Measurements from ENCODE around the gene CLBA1. TPM values are rescaled to one million over a fixed set of nuclear protein-coding genes. Genes with fewer than 3 reads are reported as not detected.

Gene CLBA1
- total RNA-seq, 1 experiment from 2014 or later: 14.3 TPM

DNA sequence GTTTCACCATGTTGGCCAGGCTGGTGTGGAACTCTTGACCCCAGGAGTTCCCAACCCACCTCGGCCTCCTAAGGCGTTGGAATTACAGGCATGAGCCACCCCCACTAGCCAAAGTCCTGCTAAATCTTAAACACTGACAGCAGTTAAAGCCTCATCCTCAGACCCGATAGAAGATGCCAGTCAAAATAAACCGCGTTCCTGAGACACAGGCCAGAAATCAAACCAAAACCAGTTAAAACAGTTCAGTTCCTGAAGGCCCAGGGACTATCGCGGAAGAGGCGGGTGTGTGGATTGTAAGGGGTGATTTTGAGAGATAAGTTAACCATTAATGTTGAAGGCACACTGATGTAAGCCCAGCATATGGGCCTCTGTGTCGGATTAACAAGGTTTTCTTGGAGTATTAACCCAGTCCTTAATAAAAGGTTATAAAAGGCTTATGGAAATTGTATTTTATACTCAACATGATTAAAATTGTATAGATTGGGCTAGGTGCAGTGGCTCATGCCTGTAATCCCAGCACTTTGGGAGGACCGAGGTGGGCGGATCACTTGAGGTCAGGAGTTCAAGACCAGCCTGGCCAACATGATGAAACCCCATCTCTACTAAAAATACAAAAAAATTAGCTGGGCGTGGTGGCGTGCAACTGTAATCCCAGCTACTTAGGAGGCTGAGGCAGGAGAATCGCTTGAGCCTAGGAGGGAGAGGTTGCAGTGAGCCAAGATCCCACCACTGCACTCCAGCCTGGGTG is 54.0 kb downstream of the CLBA1 start:
- Histone ChIP-seq H3K4me1 (ENCODE audit: insufficient read depth, low read length, poor library complexity, severe bottlenecking) (no peaks in the 10 kb centered on the region), H3K4me3 (ENCODE audit: low read depth, low read length, poor library complexity, severe bottlenecking) (no peak overlapping the region), H3K9me3 (ENCODE audit: low read depth, low read length, poor library complexity, severe bottlenecking) (no peaks in the 10 kb centered on the region), H3K36me3 (ENCODE audit: insufficient read depth, low read length, poor library complexity, severe bottlenecking) (no peaks in the 10 kb centered on the region), H3K27ac (ENCODE audit: low read depth, low read length, poor library complexity, severe bottlenecking) (no peak overlapping the region), H3K27me3 (replicated peaks; ENCODE audit: insufficient read depth, low read depth, low read length, poor library complexity) (no peaks in the 10 kb centered on the region)
- ChIA-PET POLR2A (ENCODE audit: low non-redundant PET) (no interaction called here), CTCF (interaction anchor here (1.1 kb wide), 1 partner anchor 66 kb away, joined by 5 read pairs; no protein-coding TSS in a partner anchor)
- intact Hi-C loops (cut with micrococcal nuclease; ENCODE audit: unreplicated experiment): no loop called here
- BruUV-seq (replicated peaks): no TSS peak
- DNase-seq (ENCODE audit: low spot score): no peak
- no peak for TF ChIP-seq EZH2 (IDR thresholded peaks at IDR 0.05; ENCODE audit: borderline replicate concordance, low read depth, low read length, poor library complexity, severe bottlenecking)
- TF ChIP-seq, protein P1, sequence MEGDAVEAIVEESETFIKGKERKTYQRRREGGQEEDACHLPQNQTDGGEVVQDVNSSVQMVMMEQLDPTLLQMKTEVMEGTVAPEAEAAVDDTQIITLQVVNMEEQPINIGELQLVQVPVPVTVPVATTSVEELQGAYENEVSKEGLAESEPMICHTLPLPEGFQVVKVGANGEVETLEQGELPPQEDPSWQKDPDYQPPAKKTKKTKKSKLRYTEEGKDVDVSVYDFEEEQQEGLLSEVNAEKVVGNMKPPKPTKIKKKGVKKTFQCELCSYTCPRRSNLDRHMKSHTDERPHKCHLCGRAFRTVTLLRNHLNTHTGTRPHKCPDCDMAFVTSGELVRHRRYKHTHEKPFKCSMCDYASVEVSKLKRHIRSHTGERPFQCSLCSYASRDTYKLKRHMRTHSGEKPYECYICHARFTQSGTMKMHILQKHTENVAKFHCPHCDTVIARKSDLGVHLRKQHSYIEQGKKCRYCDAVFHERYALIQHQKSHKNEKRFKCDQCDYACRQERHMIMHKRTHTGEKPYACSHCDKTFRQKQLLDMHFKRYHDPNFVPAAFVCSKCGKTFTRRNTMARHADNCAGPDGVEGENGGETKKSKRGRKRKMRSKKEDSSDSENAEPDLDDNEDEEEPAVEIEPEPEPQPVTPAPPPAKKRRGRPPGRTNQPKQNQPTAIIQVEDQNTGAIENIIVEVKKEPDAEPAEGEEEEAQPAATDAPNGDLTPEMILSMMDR (conservative IDR thresholded peaks at IDR 0.05; ENCODE audit: low read depth, low read length): no peak

DNA sequence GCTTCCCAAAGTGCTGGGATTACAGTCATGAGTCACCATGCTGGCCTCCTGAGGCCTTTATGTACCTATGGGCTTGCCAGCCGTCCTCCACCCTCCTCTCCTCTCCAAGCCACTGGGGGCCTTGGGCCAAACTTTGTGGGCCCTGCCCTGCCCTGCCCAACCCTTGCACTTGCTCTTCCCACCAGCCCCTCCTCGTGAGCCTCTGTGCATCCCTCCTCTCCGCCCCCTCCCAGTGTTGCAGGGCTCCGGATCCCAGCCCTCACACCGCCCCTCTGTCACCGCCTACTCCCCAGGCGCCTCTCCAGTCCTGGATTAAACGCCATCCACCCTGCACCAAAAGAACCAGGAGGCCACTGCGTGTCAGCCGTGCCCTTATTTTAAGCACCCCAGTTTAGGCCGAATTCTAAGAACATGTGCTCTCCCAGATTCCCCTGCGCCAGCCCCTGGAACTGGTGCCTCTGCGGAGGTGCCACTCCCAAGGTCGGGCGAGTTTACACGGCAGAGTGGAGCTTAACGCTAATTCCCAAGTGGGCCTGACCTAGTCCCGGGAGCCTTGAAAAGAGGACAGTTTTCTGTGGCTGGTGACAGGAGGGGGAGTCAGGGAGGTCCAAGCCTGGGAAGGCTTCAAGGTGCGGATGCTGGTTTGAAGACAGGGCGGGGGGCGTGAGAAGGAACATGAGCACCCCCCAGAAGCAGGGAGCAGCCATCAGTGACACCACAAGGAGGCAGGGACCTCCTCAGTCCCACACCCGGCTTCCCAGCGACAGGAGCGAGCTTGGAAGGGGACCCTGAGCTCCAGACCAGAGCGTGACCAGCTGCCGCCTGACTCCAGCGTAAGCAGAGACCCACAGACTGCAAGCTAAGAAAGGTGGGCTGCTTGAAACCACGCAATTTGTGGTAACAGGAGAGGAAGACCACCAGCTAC is 56.5 kb downstream of the CLBA1 start:
- BruUV-seq (replicated peaks): no TSS peak
- Histone ChIP-seq H3K36me3 (ENCODE audit: insufficient read depth, low read length, poor library complexity, severe bottlenecking) (no peaks in the 10 kb centered on the region), H3K4me3 (ENCODE audit: low read depth, low read length, poor library complexity, severe bottlenecking) (no peak overlapping the region), H3K27ac (ENCODE audit: low read depth, low read length, poor library complexity, severe bottlenecking) (no peak overlapping the region), H3K27me3 (replicated peaks; ENCODE audit: insufficient read depth, low read depth, low read length, poor library complexity) (no peaks in the 10 kb centered on the region), H3K4me1 (ENCODE audit: insufficient read depth, low read length, poor library complexity, severe bottlenecking) (no peaks in the 10 kb centered on the region), H3K9me3 (ENCODE audit: low read depth, low read length, poor library complexity, severe bottlenecking) (no peaks in the 10 kb centered on the region)
- no peak for DNase-seq (ENCODE audit: low spot score)
- ChIA-PET CTCF (no interaction called here), POLR2A (ENCODE audit: low non-redundant PET) (interaction anchor here (0.6 kb wide), 1 partner anchor 305 kb away, joined by 3 read pairs; no protein-coding TSS in a partner anchor)
- intact Hi-C loops (cut with micrococcal nuclease; ENCODE audit: unreplicated experiment): no loop called here
- TF ChIP-seq, protein P1 (conservative IDR thresholded peaks at IDR 0.05; ENCODE audit: low read depth, low read length): no peak
- no peak for TF ChIP-seq EZH2 (IDR thresholded peaks at IDR 0.05; ENCODE audit: borderline replicate concordance, low read depth, low read length, poor library complexity, severe bottlenecking)

DNA sequence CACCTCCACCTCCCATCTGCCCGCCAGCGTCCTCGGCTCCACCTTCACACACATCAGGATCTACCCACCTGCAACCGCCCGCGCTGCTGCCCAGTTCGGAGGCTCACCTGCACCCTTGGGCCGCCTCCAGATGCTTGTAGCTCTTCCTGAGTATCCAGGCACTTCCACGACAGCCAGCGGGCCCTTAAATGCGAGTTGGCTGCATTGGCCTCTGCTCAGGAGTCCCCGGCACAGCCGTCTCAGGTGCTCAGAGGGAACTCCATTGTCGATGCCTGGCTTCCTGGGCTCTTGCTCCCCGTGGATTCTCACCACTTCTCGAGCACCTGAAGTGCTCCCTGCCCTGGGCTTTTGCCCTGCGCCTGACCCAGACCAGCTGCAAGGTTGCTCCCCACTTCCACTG is 57.2 kb downstream of the CLBA1 start:
- no peak overlapping the region for H3K4me3 ChIP-seq (ENCODE audit: low read depth, low read length, poor library complexity, severe bottlenecking)
- no peak overlapping the region for H3K27ac ChIP-seq (ENCODE audit: low read depth, low read length, poor library complexity, severe bottlenecking)
- no peak for DNase-seq (ENCODE audit: low spot score)
- H3K27me3 ChIP-seq (replicated peaks; ENCODE audit: insufficient read depth, low read depth, low read length, poor library complexity): no peaks in the 10 kb centered on the region
- H3K4me1 ChIP-seq (ENCODE audit: insufficient read depth, low read length, poor library complexity, severe bottlenecking): no peaks in the 10 kb centered on the region
- no TSS peak for BruUV-seq (replicated peaks)
- CTCF ChIA-PET: no interaction called here
- no peaks in the 10 kb centered on the region for H3K9me3 ChIP-seq (ENCODE audit: low read depth, low read length, poor library complexity, severe bottlenecking)
- POLR2A ChIA-PET (ENCODE audit: low non-redundant PET): no interaction called here
- H3K36me3 ChIP-seq (ENCODE audit: insufficient read depth, low read length, poor library complexity, severe bottlenecking): no peaks in the 10 kb centered on the region
- intact Hi-C loops (cut with micrococcal nuclease; ENCODE audit: unreplicated experiment): no loop called here
- TF ChIP-seq, protein P1 (conservative IDR thresholded peaks at IDR 0.05; ENCODE audit: low read depth, low read length): no peak
- no peak for TF ChIP-seq EZH2 (IDR thresholded peaks at IDR 0.05; ENCODE audit: borderline replicate concordance, low read depth, low read length, poor library complexity, severe bottlenecking)

Measured in A673 (cell line).